Rectal smooth muscle tissue (tissue), 1 donor: Measurements from ENCODE around the gene C1S.
A peak's percentile ranks its signal among the peaks of the same experiment; 100 is the strongest.

Experiments used
- H3K27ac ChIP-seq: one replicate; pipeline ENCODE4 v1.7.0; 2013; ENCODE audit warnings: low read depth, low read length, inconsistent platforms
- H3K27me3 ChIP-seq: one replicate; pipeline ENCODE4 v1.7.0; 2013; ENCODE audit warnings: low read length; ENCODE audit not compliant: control insufficient read depth, insufficient read depth
- H3K36me3 ChIP-seq: one replicate; pipeline ENCODE4 v1.7.0; 2013; ENCODE audit warnings: low read length; ENCODE audit not compliant: control insufficient read depth, insufficient read depth
- H3K4me1 ChIP-seq: one replicate; pipeline ENCODE4 v1.7.0; 2013; ENCODE audit warnings: low read length; ENCODE audit not compliant: control insufficient read depth, insufficient read depth
- H3K4me3 ChIP-seq: one replicate; pipeline ENCODE4 v1.7.0; 2013; ENCODE audit warnings: low read length
- H3K9ac ChIP-seq: one replicate; pipeline ENCODE4 v1.7.0; 2013; ENCODE audit warnings: low read length

C1S gene

GRCh38 chr12:7068240-7068993 lies 7.9 kb downstream of the C1S start:
- Histone ChIP-seq H3K9ac (no peak overlapping the region), H3K4me1 (peaks cover 8% of the 10 kb centered on the region), H3K4me3 (no peak overlapping the region), H3K27ac (peak overlapping the region; percentile 70), H3K36me3 (peaks cover 13% of the 10 kb centered on the region), H3K27me3 (no peaks in the 10 kb centered on the region)

GRCh38 chr12:7068994-7069346 lies 8.5 kb downstream of the C1S start:
- Histone ChIP-seq H3K4me3 (no peak overlapping the region), H3K27ac (peak overlapping the region; percentile 70), H3K9ac (no peak overlapping the region), H3K27me3 (no peaks in the 10 kb centered on the region), H3K36me3 (peaks cover 13% of the 10 kb centered on the region), H3K4me1 (peaks cover 8% of the 10 kb centered on the region)

- Histone ChIP-seq H3K4me3 (no peak overlapping the region), H3K36me3 (peaks cover 13% of the 10 kb centered on the region), H3K27ac (peak overlapping the region; percentile 70), H3K9ac (no peak overlapping the region), H3K27me3 (no peaks in the 10 kb centered on the region), H3K4me1 (peaks cover 8% of the 10 kb centered on the region)
Observed at GRCh38 chr12:7069386-7069785, 8.9 kb downstream of the C1S start.

GRCh38 chr12:7072035-7072434 lies 11.5 kb downstream of the C1S start:
- H3K4me1 ChIP-seq: peaks cover 8% of the 10 kb centered on the region

GRCh38 chr12:7072554-7072953 lies 12.0 kb downstream of the C1S start:
- no peak overlapping the region for H3K27ac ChIP-seq
- no peaks in the 10 kb centered on the region for H3K27me3 ChIP-seq
- no peak overlapping the region for H3K4me3 ChIP-seq
- peaks cover 10% of the 10 kb centered on the region for H3K36me3 ChIP-seq
- peaks cover 8% of the 10 kb centered on the region for H3K4me1 ChIP-seq
- no peak overlapping the region for H3K9ac ChIP-seq

More at GRCh38 chr12:7072035-7072434, 11.5 kb downstream of the C1S start:
- H3K9ac ChIP-seq: no peak overlapping the region
- no peak overlapping the region for H3K27ac ChIP-seq
- H3K27me3 ChIP-seq: no peaks in the 10 kb centered on the region
- no peak overlapping the region for H3K4me3 ChIP-seq
- H3K36me3 ChIP-seq: peaks cover 10% of the 10 kb centered on the region

- no peaks in the 10 kb centered on the region for H3K27me3 ChIP-seq
- no peak overlapping the region for H3K27ac ChIP-seq
- H3K36me3 ChIP-seq: peaks cover 10% of the 10 kb centered on the region
- H3K9ac ChIP-seq: no peak overlapping the region
- peaks cover under 1% of the 10 kb centered on the region for H3K4me1 ChIP-seq
- no peak overlapping the region for H3K4me3 ChIP-seq
Observed at GRCh38 chr12:7073946-7074345, 13.4 kb downstream of the C1S start.

- Histone ChIP-seq H3K4me3 (no peak overlapping the region), H3K36me3 (peaks cover 5% of the 10 kb centered on the region), H3K27me3 (no peaks in the 10 kb centered on the region), H3K27ac (no peak overlapping the region), H3K4me1 (no peaks in the 10 kb centered on the region), H3K9ac (no peak overlapping the region)
Observed at GRCh38 chr12:7075518-7075917, 15.0 kb downstream of the C1S start.

GRCh38 chr12:7075939-7076338 lies 15.4 kb downstream of the C1S start:
- Histone ChIP-seq H3K4me1 (no peaks in the 10 kb centered on the region), H3K36me3 (peaks cover under 1% of the 10 kb centered on the region), H3K4me3 (no peak overlapping the region), H3K27me3 (no peaks in the 10 kb centered on the region), H3K9ac (no peak overlapping the region), H3K27ac (no peak overlapping the region)

- H3K4me1 ChIP-seq: no peaks in the 10 kb centered on the region
- no peaks in the 10 kb centered on the region for H3K27me3 ChIP-seq
- no peak overlapping the region for H3K27ac ChIP-seq
Observed at GRCh38 chr12:7076493-7076892, 16.0 kb downstream of the C1S start.

GRCh38 chr12:7078163-7078562 lies 17.6 kb downstream of the C1S start:
- Histone ChIP-seq H3K4me3 (no peak overlapping the region), H3K27ac (no peak overlapping the region), H3K4me1 (no peaks in the 10 kb centered on the region), H3K27me3 (no peaks in the 10 kb centered on the region), H3K36me3 (peaks cover 3% of the 10 kb centered on the region), H3K9ac (no peak overlapping the region)

More at GRCh38 chr12:7076493-7076892, 16.0 kb downstream of the C1S start:
- H3K9ac ChIP-seq: no peak overlapping the region
- H3K4me3 ChIP-seq: no peak overlapping the region
- H3K36me3 ChIP-seq: no peaks in the 10 kb centered on the region

GRCh38 chr12:7079826-7080125 lies 19.3 kb downstream of the C1S start:
- H3K4me3 ChIP-seq: no peak overlapping the region
- peaks cover 8% of the 10 kb centered on the region for H3K36me3 ChIP-seq
- H3K9ac ChIP-seq: no peak overlapping the region
- no peaks in the 10 kb centered on the region for H3K27me3 ChIP-seq
- no peak overlapping the region for H3K27ac ChIP-seq
- H3K4me1 ChIP-seq: no peaks in the 10 kb centered on the region

GRCh38 chr12:7081037-7081436 lies 20.5 kb downstream of the C1S start:
- H3K9ac ChIP-seq: no peak overlapping the region
- H3K27ac ChIP-seq: no peak overlapping the region
- H3K4me3 ChIP-seq: no peak overlapping the region
- peaks cover 15% of the 10 kb centered on the region for H3K36me3 ChIP-seq
- H3K4me1 ChIP-seq: no peaks in the 10 kb centered on the region
- H3K27me3 ChIP-seq: no peaks in the 10 kb centered on the region

- Histone ChIP-seq H3K4me3 (no peak overlapping the region), H3K9ac (no peak overlapping the region), H3K27me3 (no peaks in the 10 kb centered on the region), H3K4me1 (no peaks in the 10 kb centered on the region), H3K36me3 (peaks cover 18% of the 10 kb centered on the region), H3K27ac (no peak overlapping the region)
Observed at GRCh38 chr12:7083125-7083524, 22.6 kb downstream of the C1S start.
